Measurements from ENCODE around the gene PPARG. TPM values are rescaled to one million over a fixed set of nuclear protein-coding genes. Genes with fewer than 3 reads are reported as not detected.

The PPARG gene
- total RNA-seq, 1 experiment from 2014 or later: 0.79 TPM

DNA sequence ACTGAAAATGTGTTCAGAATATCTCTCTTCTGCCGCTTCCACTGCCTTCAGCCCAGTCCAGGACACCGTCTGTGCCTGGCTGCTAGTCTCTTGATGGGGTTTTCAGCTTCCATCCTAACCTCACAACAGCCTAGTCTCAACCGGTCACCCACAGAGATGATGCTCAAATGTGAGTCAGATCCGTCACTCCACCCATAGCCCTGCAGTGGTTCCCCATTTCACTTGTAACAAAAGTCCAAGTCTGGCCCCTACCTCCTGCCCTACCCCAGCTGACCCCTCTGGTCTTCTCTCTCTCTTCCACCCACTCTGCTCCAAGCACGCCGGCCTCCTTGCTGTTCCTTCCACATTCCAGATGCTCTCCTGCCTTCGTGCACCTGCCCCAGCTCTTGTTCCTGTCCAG is 68.1 kb downstream of the PPARG start:
- Mint-ChIP-seq H3K27me3 (ENCODE audit: low read depth) (no peaks in the 10 kb centered on the region), H3K9me3 (no peaks in the 10 kb centered on the region), H3K4me3 (no peak overlapping the region), H3K36me3 (no peaks in the 10 kb centered on the region), H3K4me1 (no peaks in the 10 kb centered on the region), H3K27ac (no peak overlapping the region)
- TF ChIP-seq ETV6 (CRISPR knock-in tag; IDR thresholded peaks at IDR 0.05) (no peak), TEAD1 (CRISPR knock-in tag; IDR thresholded peaks at IDR 0.05) (no peak), SP1 (CRISPR knock-in tag; conservative IDR thresholded peaks at IDR 0.05) (no peak), NR2C2 (CRISPR knock-in tag; IDR thresholded peaks at IDR 0.05) (no peak), CREB1 (CRISPR knock-in tag; IDR thresholded peaks at IDR 0.05) (no peak)
- TF ChIP-seq, protein P1, sequence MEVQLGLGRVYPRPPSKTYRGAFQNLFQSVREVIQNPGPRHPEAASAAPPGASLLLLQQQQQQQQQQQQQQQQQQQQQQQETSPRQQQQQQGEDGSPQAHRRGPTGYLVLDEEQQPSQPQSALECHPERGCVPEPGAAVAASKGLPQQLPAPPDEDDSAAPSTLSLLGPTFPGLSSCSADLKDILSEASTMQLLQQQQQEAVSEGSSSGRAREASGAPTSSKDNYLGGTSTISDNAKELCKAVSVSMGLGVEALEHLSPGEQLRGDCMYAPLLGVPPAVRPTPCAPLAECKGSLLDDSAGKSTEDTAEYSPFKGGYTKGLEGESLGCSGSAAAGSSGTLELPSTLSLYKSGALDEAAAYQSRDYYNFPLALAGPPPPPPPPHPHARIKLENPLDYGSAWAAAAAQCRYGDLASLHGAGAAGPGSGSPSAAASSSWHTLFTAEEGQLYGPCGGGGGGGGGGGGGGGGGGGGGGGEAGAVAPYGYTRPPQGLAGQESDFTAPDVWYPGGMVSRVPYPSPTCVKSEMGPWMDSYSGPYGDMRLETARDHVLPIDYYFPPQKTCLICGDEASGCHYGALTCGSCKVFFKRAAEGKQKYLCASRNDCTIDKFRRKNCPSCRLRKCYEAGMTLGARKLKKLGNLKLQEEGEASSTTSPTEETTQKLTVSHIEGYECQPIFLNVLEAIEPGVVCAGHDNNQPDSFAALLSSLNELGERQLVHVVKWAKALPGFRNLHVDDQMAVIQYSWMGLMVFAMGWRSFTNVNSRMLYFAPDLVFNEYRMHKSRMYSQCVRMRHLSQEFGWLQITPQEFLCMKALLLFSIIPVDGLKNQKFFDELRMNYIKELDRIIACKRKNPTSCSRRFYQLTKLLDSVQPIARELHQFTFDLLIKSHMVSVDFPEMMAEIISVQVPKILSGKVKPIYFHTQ (CRISPR knock-in tag; IDR thresholded peaks at IDR 0.05): no peak
- TF ChIP-seq, protein P2, sequence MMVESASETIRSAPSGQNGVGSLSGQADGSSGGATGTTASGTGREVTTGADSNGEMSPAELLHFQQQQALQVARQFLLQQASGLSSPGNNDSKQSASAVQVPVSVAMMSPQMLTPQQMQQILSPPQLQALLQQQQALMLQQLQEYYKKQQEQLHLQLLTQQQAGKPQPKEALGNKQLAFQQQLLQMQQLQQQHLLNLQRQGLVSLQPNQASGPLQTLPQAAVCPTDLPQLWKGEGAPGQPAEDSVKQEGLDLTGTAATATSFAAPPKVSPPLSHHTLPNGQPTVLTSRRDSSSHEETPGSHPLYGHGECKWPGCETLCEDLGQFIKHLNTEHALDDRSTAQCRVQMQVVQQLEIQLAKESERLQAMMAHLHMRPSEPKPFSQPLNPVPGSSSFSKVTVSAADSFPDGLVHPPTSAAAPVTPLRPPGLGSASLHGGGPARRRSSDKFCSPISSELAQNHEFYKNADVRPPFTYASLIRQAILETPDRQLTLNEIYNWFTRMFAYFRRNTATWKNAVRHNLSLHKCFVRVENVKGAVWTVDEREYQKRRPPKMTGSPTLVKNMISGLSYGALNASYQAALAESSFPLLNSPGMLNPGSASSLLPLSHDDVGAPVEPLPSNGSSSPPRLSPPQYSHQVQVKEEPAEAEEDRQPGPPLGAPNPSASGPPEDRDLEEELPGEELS (CRISPR knock-in tag; IDR thresholded peaks at IDR 0.05): no peak
- TF ChIP-seq, protein P3, sequence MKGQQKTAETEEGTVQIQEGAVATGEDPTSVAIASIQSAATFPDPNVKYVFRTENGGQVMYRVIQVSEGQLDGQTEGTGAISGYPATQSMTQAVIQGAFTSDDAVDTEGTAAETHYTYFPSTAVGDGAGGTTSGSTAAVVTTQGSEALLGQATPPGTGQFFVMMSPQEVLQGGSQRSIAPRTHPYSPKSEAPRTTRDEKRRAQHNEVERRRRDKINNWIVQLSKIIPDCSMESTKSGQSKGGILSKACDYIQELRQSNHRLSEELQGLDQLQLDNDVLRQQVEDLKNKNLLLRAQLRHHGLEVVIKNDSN (CRISPR knock-in tag; IDR thresholded peaks at IDR 0.05): no peak
- TF ChIP-seq, protein P4, sequence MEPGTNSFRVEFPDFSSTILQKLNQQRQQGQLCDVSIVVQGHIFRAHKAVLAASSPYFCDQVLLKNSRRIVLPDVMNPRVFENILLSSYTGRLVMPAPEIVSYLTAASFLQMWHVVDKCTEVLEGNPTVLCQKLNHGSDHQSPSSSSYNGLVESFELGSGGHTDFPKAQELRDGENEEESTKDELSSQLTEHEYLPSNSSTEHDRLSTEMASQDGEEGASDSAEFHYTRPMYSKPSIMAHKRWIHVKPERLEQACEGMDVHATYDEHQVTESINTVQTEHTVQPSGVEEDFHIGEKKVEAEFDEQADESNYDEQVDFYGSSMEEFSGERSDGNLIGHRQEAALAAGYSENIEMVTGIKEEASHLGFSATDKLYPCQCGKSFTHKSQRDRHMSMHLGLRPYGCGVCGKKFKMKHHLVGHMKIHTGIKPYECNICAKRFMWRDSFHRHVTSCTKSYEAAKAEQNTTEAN (CRISPR knock-in tag; IDR thresholded peaks at IDR 0.05): no peak
- TF ChIP-seq, protein P5, sequence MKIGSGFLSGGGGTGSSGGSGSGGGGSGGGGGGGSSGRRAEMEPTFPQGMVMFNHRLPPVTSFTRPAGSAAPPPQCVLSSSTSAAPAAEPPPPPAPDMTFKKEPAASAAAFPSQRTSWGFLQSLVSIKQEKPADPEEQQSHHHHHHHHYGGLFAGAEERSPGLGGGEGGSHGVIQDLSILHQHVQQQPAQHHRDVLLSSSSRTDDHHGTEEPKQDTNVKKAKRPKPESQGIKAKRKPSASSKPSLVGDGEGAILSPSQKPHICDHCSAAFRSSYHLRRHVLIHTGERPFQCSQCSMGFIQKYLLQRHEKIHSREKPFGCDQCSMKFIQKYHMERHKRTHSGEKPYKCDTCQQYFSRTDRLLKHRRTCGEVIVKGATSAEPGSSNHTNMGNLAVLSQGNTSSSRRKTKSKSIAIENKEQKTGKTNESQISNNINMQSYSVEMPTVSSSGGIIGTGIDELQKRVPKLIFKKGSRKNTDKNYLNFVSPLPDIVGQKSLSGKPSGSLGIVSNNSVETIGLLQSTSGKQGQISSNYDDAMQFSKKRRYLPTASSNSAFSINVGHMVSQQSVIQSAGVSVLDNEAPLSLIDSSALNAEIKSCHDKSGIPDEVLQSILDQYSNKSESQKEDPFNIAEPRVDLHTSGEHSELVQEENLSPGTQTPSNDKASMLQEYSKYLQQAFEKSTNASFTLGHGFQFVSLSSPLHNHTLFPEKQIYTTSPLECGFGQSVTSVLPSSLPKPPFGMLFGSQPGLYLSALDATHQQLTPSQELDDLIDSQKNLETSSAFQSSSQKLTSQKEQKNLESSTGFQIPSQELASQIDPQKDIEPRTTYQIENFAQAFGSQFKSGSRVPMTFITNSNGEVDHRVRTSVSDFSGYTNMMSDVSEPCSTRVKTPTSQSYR (CRISPR knock-in tag; IDR thresholded peaks at IDR 0.05): no peak
- no peak for ATAC-seq
- DNase-seq (ENCODE audit: low spot score): no peak
- POLR2A ChIA-PET: no interaction called here
- CTCF ChIA-PET: interaction anchor here (1.1 kb wide), 1 partner anchor 945 kb away, joined by 3 read pairs; no protein-coding TSS in a partner anchor

DNA sequence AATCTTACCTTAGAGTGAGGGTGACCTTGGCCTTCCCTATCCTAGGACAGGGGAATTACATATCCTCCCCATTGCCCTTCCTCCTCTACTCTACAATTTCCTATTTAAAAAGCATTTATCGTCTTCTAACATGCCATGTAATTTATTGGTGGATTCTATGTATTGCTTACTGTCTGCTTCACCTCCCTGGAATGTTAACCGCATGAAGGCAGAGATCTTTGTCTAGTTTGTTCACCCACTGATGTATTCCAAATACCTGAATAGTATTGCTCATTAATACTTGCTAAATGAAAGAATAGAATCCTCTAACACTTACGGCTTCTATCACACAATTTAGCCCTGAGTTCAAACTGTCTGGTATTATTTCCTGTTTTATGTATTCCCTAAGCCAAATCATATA is 68.6 kb downstream of the PPARG start:
- no peaks in the 10 kb centered on the region for H3K9me3 Mint-ChIP-seq
- CTCF ChIA-PET: interaction anchor here (1.1 kb wide), 1 partner anchor 945 kb away, joined by 3 read pairs; no protein-coding TSS in a partner anchor
- no peaks in the 10 kb centered on the region for H3K4me1 Mint-ChIP-seq

More for the DNA sequence above, 68.6 kb downstream of the PPARG start:
- Mint-ChIP-seq H3K27ac (no peak overlapping the region), H3K36me3 (no peaks in the 10 kb centered on the region), H3K4me3 (no peak overlapping the region), H3K27me3 (ENCODE audit: low read depth) (no peaks in the 10 kb centered on the region)
- TF ChIP-seq FOXK1 (CRISPR knock-in tag; IDR thresholded peaks at IDR 0.05): no peak
- no peak for TF ChIP-seq NR3C1 (CRISPR knock-in tag; conservative IDR thresholded peaks at IDR 0.05; ENCODE audit: low read depth)
- TF ChIP-seq ZNF138 (CRISPR knock-in tag; conservative IDR thresholded peaks at IDR 0.05): no peak
- no peak for TF ChIP-seq MXD4 (CRISPR knock-in tag; IDR thresholded peaks at IDR 0.05; ENCODE audit: borderline replicate concordance)
- ATAC-seq (no peak), DNase-seq (ENCODE audit: low spot score) (no peak)
- POLR2A ChIA-PET: no interaction called here
